RWPE1 (cell line): ENCODE data around the gene LGMN.
"Not testable (repeated sequence)": the region's sequence is repeated elsewhere in the genome, so short reads cannot be mapped to it uniquely, and the experiment has no call there.

Source experiments
- CTCF ChIA-PET: fragments of 350-600 bp; sonication (Branson Sonifier 250); formaldehyde crosslinking; extraction: SDS; loops from one replicate; lab custom pipeline; 2021; lab: Yijun Ruan, JAX
- POLR2A ChIA-PET: fragments of 400-600 bp; formaldehyde crosslinking; extraction: SDS; loops from one replicate; lab custom pipeline; 2020; ENCODE audit warnings: antibody characterized with exemption; ENCODE audit not compliant: low non-redundant PET; lab: Yijun Ruan, JAX
- DNase-seq: peaks from one replicate; pipeline ENCODE4 v3.0.0; 2012; ENCODE audit warnings: low spot score
- H3K27ac ChIP-seq: fragments of 450-650 bp; 2 replicates; pipeline ENCODE4 v1.5.1; 2017
- CTCF ChIP-seq: fragments of 450-650 bp; conservative IDR thresholded peaks from 2 replicates; pipeline ENCODE4 v1.5.1; 2017; ENCODE audit warnings: low read depth, mild to moderate bottlenecking

Gene LGMN

GRCh38 chr14:92753250-92753649 is 4.8 kb upstream of the LGMN start:
- CTCF ChIA-PET, result no interaction called here

GRCh38 chr14:92751819-92752218 is 3.4 kb upstream of the LGMN start:
- no peak for DNase-seq
- POLR2A ChIA-PET, result no interaction called here
- no peak overlapping the region for H3K27ac ChIP-seq
- CTCF ChIA-PET, result interaction anchor here (0.6 kb wide), 1 partner anchor 20 kb away, joined by 4 read pairs; no protein-coding TSS in a partner anchor
- no peak for TF ChIP-seq CTCF

More at GRCh38 chr14:92753250-92753649, 4.8 kb upstream of the LGMN start:
- DNase-seq, result no peak
- no peak overlapping the region for H3K27ac ChIP-seq
- no peak for TF ChIP-seq CTCF
- POLR2A ChIA-PET, result no interaction called here

GRCh38 chr14:92750994-92751400 is 2.6 kb upstream of the LGMN start:
- H3K27ac ChIP-seq, result no peak overlapping the region
- DNase-seq, result no peak
- TF ChIP-seq CTCF, result no peak
- CTCF ChIA-PET, result no interaction called here
- POLR2A ChIA-PET, result no interaction called here

DNA sequence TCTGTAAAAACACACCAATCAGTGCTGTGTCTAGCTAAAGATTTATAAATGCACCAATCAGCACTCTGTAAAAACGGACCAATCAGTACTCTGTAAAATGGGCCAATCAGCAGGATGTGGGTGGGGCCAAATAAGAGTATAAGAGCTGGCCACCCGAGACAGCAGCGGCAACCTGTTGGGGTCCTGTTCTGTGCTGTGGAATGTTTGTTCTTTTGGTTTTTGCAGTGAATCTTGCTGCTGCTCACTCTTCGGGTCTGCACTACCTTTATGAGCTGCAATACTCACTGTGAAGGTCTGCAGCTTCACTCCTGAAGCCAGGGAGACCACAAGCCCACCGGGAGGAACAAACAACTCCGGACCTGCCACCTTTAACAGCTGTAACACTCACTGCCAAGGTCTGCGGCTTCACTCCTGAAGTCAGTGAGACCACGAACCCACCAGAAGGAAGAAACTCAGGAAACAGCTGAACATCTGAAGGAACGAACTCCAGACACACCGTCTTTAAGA is 1.8 kb upstream of the LGMN start:
- CTCF ChIA-PET, result interaction anchor here (0.6 to 0.7 kb wide), 2 partner anchors 212 to 1406 kb away, joined by 3 read pairs; no protein-coding TSS in a partner anchor
- POLR2A ChIA-PET, DNase-seq, H3K27ac ChIP-seq: not testable (repeated sequence)

- TF ChIP-seq CTCF, result no peak
- ChIA-PET POLR2A (interaction anchor here (0.5 to 1.0 kb wide), 3 partner anchors 38 to 662 kb away, joined by 3 read pairs; no protein-coding TSS in a partner anchor), CTCF (interaction anchor here (0.9 kb wide), 1 partner anchor 34 kb away, joined by 4 read pairs; no protein-coding TSS in a partner anchor)
- DNase-seq, result no peak
- peak overlapping the region; percentile 55 for H3K27ac ChIP-seq
Measured at GRCh38 chr14:92747701-92748258, 647 bp downstream of the LGMN start.

GRCh38 chr14:92744198-92744597 is 4.2 kb downstream of the LGMN start:
- POLR2A ChIA-PET, result no interaction called here
- H3K27ac ChIP-seq, result no peak overlapping the region
- CTCF ChIA-PET, result interaction anchor here (0.6 kb wide), 1 partner anchor 664 kb away, joined by 3 read pairs; no protein-coding TSS in a partner anchor
- DNase-seq, result no peak
- TF ChIP-seq CTCF, result no peak

GRCh38 chr14:92740440-92740839 is 8.0 kb downstream of the LGMN start:
- DNase-seq, result no peak
- CTCF ChIA-PET, result no interaction called here
- no peak overlapping the region for H3K27ac ChIP-seq
- no peak for TF ChIP-seq CTCF
- POLR2A ChIA-PET, result no interaction called here
